ENCODE results near the gene TBL1X. TPM values are rescaled to one million over a fixed set of nuclear protein-coding genes. Genes with fewer than 3 reads are reported as not detected.

TBL1X gene
- total and polyA plus RNA-seq, 2 donors (not counting 3 experiments of a cell fraction or from before 2014, with no cell fraction given), result 8.7 to 25.3 TPM

DNA sequence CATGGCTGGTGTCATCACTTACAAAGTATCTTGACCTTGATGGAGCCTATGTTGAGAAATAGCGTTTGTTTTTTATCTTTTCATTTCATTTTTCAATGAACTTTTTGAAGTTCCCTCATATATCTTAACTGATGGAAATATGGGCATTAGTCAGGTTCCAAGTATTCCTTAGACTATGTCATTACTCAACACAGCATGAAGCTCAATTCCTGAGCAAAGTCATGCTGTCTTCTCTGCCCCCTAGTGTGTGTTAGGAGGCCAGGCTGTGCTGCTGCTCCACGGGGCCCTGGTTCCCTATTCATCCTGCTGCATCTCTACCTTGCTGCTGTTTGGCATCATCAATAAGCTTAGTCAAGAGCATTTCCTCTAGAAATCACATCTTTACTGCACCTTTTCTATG, 259.9 kb downstream of the TBL1X start:
- intact Hi-C loops (cut with micrococcal nuclease), result no loop called here
- CTCF ChIA-PET, result no interaction called here
- FAIRE-seq, result no peak

More for the DNA sequence above, 259.9 kb downstream of the TBL1X start:
- no peaks in the 10 kb centered on the region for H3K27me3 ChIP-seq (ENCODE audit: control insufficient read depth in 2 of 2, insufficient read depth in 2 of 2, low read length in 2 of 2)
- TF ChIP-seq MYC (IDR thresholded peaks at IDR 0.05; ENCODE audit: low read depth, low read length) (no peak), POLR2AphosphoS5 (IDR thresholded peaks at IDR 0.05; ENCODE audit: insufficient read depth, low read depth, low read length) (no peak), GATA2 (IDR thresholded peaks at IDR 0.05; ENCODE audit: insufficient read depth, insufficient read length, low read depth, low read length) (no peak), JUN (IDR thresholded peaks at IDR 0.05; ENCODE audit: borderline replicate concordance, insufficient read depth, insufficient read length, low read depth) (no peak), EZH2 (IDR thresholded peaks at IDR 0.05; ENCODE audit: borderline replicate concordance, low read depth, low read length, severe bottlenecking) (no peak), POLR2A (IDR thresholded peaks at IDR 0.05; ENCODE audit: low read depth, low read length) (no peak), FOS (IDR thresholded peaks at IDR 0.05; ENCODE audit: borderline replicate concordance, insufficient read depth, low read length) (no peak)
- TF ChIP-seq, protein P1, sequence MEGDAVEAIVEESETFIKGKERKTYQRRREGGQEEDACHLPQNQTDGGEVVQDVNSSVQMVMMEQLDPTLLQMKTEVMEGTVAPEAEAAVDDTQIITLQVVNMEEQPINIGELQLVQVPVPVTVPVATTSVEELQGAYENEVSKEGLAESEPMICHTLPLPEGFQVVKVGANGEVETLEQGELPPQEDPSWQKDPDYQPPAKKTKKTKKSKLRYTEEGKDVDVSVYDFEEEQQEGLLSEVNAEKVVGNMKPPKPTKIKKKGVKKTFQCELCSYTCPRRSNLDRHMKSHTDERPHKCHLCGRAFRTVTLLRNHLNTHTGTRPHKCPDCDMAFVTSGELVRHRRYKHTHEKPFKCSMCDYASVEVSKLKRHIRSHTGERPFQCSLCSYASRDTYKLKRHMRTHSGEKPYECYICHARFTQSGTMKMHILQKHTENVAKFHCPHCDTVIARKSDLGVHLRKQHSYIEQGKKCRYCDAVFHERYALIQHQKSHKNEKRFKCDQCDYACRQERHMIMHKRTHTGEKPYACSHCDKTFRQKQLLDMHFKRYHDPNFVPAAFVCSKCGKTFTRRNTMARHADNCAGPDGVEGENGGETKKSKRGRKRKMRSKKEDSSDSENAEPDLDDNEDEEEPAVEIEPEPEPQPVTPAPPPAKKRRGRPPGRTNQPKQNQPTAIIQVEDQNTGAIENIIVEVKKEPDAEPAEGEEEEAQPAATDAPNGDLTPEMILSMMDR (IDR thresholded peaks at IDR 0.05; ENCODE audit: extremely low read depth in 1 of 2, insufficient read depth in 1 of 2, low read depth in 1 of 2, low read length in 2 of 2), result no peak
- TF ChIP-seq, protein P2, sequence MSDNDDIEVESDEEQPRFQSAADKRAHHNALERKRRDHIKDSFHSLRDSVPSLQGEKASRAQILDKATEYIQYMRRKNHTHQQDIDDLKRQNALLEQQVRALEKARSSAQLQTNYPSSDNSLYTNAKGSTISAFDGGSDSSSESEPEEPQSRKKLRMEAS (IDR thresholded peaks at IDR 0.05; ENCODE audit: insufficient read depth, insufficient read length), result no peak
- no peak for DNase-seq (ENCODE audit: low read depth, low spot score)
- H3K9me3 ChIP-seq (replicated peaks; ENCODE audit: control insufficient read depth, insufficient read depth, low read length), result no peaks in the 10 kb centered on the region
- no peaks in the 10 kb centered on the region for H3K9me1 ChIP-seq (replicated peaks; ENCODE audit: control insufficient read depth, extremely low read depth, insufficient read depth, low read length)
- no peak overlapping the region for H3K27ac ChIP-seq (ENCODE audit: insufficient read depth, low read depth, low read length)
- H3K36me3 ChIP-seq (ENCODE audit: control insufficient read depth in 2 of 2, extremely low read depth in 1 of 2, insufficient read depth in 2 of 2, low read length in 2 of 2), result no peaks in the 10 kb centered on the region
- no peaks in the 10 kb centered on the region for H3K4me1 ChIP-seq (ENCODE audit: control insufficient read depth, extremely low read depth, insufficient read depth, low read length)
- no peak overlapping the region for H2AFZ ChIP-seq (ENCODE audit: low read depth, low read length)
- H3K4me2 ChIP-seq (ENCODE audit: insufficient read depth, low read length), result no peak overlapping the region
- H3K79me2 ChIP-seq (ENCODE audit: control insufficient read depth, insufficient read depth, low read length), result no peaks in the 10 kb centered on the region
- H4K20me1 ChIP-seq (replicated peaks; ENCODE audit: control insufficient read depth, extremely low read depth, insufficient read depth, low read length), result no peaks in the 10 kb centered on the region
- dilution Hi-C loops (cut with MboI; ENCODE audit: extremely low pct_ligation_motif_present, low sequenced_read_pairs), result no loop called here
- no peak overlapping the region for H3K9ac ChIP-seq (replicated peaks; ENCODE audit: extremely low read depth, insufficient read depth, low read length)
- H3K4me3 ChIP-seq (replicated peaks in 1 of 3; ENCODE audit: insufficient read depth in 1 of 3, low read depth in 1 of 3, low read length in 3 of 3), result no peak overlapping the region
- POLR2A ChIA-PET, result no interaction called here
- no TSS peak for BruUV-seq (replicated peaks)

All from endothelial cell of umbilical vein (primary cell).